ENCODE data around the gene SMARCA5.

SMARCA5 gene

DNA sequence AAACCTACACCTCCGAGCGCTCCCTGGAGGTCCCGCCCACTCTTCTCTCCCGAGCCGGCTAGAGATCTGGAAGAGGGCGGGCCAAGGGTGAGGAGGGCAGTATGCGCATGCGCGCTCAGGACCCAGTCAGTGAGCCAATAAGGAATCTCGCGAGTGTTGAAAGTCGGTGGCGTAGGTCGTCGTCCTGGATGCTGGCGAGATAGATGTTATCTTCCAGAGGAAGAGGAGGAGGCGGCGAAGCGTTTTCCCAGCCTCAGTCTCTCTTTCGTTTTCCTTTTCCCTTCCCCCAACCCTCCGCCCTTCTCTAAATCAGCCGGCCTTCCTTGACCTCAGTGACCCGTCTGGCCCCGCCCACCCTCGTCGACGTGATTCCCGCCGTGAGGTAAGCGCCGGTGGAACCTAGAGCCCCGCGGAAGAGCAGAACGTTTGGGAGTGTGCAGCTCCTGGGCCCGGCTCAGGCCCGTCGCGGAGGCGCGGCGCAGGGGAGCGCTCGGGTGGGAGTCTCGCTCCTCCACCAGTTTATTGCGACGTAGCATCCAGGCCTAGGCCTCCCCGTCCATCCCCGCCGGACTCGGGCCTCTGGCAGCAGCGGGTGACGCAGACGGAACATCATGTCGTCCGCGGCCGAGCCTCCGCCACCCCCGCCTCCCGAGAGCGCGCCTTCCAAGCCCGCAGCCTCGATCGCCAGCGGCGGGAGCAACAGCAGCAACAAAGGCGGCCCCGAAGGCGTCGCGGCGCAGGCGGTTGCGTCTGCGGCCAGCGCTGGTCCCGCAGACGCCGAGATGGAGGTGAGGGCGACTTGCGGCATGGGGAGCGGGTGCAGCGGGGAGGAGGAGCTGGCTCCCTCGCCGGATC lies at the start of gene SMARCA5:
TSS of gene SMARCA5 (plus strand) at position 389 of the 855 bp plus-strand sequence. CDS start at position 612, 223 bp downstream.
- Mint-ChIP-seq H3K4me1 (peaks cover 33% of the 10 kb centered on the region), H3K27ac (peak within 1 kb of the TSS; percentile 100), H3K36me3 (ENCODE audit: low read depth) (peaks cover 24% of the 10 kb centered on the region), H3K9me3 (no peaks in the 10 kb centered on the region), H3K4me3 (peak within 1 kb of the TSS; percentile 98), H3K27me3 (ENCODE audit: low read depth, poor library complexity) (peaks cover 9% of the 10 kb centered on the region)
- TF ChIP-seq, protein P1, sequence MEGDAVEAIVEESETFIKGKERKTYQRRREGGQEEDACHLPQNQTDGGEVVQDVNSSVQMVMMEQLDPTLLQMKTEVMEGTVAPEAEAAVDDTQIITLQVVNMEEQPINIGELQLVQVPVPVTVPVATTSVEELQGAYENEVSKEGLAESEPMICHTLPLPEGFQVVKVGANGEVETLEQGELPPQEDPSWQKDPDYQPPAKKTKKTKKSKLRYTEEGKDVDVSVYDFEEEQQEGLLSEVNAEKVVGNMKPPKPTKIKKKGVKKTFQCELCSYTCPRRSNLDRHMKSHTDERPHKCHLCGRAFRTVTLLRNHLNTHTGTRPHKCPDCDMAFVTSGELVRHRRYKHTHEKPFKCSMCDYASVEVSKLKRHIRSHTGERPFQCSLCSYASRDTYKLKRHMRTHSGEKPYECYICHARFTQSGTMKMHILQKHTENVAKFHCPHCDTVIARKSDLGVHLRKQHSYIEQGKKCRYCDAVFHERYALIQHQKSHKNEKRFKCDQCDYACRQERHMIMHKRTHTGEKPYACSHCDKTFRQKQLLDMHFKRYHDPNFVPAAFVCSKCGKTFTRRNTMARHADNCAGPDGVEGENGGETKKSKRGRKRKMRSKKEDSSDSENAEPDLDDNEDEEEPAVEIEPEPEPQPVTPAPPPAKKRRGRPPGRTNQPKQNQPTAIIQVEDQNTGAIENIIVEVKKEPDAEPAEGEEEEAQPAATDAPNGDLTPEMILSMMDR (IDR thresholded peaks at IDR 0.05), result no peak
- peak; percentile 93 for DNase-seq

DNA sequence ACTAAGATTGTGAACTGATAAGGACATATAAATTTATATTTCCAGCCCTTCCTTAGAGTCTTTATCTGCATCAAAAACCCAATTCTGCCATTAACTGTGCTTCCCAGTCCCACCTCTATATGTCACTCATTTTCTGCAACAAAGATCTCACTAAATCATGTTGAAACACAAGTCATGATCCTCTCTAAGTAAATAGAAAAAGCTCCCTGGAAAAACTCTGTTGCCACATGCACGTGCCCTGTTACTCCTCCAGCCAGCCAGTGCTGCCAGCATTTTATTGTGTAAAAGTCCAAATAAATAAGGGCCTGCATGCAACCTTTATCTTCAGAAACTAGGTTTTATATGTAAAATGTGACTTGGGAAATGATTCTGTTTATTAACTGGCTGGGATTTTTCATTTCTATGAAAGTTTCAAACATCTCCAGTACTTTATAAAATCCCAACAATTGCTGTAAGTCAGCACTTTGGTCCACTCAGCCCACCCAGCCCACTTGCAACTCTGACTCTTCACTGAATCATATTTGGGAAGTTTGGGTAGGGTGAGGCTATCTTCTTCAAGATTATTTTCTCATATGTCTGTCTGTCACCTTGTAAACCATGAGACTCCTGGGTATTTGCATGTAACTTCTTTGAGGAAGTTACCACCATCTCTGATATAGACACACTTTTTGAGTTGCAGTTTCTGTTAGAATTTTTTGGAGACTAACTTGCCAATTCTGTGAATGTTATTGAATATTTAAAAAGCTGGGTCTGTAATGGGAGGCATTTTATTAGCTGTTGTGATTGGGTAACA lies 40.0 kb upstream of the SMARCA5 start:
- Mint-ChIP-seq H3K27ac (no peak overlapping the region), H3K27me3 (ENCODE audit: low read depth, poor library complexity) (peaks cover 3% of the 10 kb centered on the region), H3K9me3 (no peaks in the 10 kb centered on the region), H3K36me3 (ENCODE audit: low read depth) (peaks cover 14% of the 10 kb centered on the region), H3K4me1 (no peaks in the 10 kb centered on the region), H3K4me3 (no peak overlapping the region)
- TF ChIP-seq, protein P1 (IDR thresholded peaks at IDR 0.05), result no peak
- DNase-seq, result no peak

GRCh38 chr4:143477487-143477886 lies 36.0 kb upstream of the SMARCA5 start:
- Mint-ChIP-seq H3K4me3 (no peak overlapping the region), H3K27ac (no peak overlapping the region)

GRCh38 chr4:143481361-143481760 lies 32.1 kb upstream of the SMARCA5 start:
- H3K36me3 Mint-ChIP-seq (ENCODE audit: low read depth), result no peaks in the 10 kb centered on the region
- H3K27ac Mint-ChIP-seq, result no peak overlapping the region
- H3K27me3 Mint-ChIP-seq (ENCODE audit: low read depth, poor library complexity), result peaks cover 3% of the 10 kb centered on the region
- DNase-seq, result no peak
- H3K4me1 Mint-ChIP-seq, result no peaks in the 10 kb centered on the region
- H3K4me3 Mint-ChIP-seq, result no peak overlapping the region
- TF ChIP-seq, protein P1 (IDR thresholded peaks at IDR 0.05), result no peak
- no peaks in the 10 kb centered on the region for H3K9me3 Mint-ChIP-seq

More at GRCh38 chr4:143477487-143477886, 36.0 kb upstream of the SMARCA5 start:
- Mint-ChIP-seq H3K4me1 (no peaks in the 10 kb centered on the region), H3K9me3 (no peaks in the 10 kb centered on the region), H3K36me3 (ENCODE audit: low read depth) (no peaks in the 10 kb centered on the region), H3K27me3 (ENCODE audit: low read depth, poor library complexity) (peaks cover 3% of the 10 kb centered on the region)
- DNase-seq, result no peak
- TF ChIP-seq, protein P1 (IDR thresholded peaks at IDR 0.05), result no peak

GRCh38 chr4:143482840-143483239 lies 30.7 kb upstream of the SMARCA5 start:
- H3K9me3 Mint-ChIP-seq, result no peaks in the 10 kb centered on the region
- peak; percentile 10 for DNase-seq
- no peak overlapping the region for H3K4me3 Mint-ChIP-seq
- TF ChIP-seq, protein P1 (IDR thresholded peaks at IDR 0.05), result peak; percentile 36
- H3K4me1 Mint-ChIP-seq, result no peaks in the 10 kb centered on the region
- H3K36me3 Mint-ChIP-seq (ENCODE audit: low read depth), result no peaks in the 10 kb centered on the region
- H3K27me3 Mint-ChIP-seq (ENCODE audit: low read depth, poor library complexity), result no peaks in the 10 kb centered on the region
- H3K27ac Mint-ChIP-seq, result no peak overlapping the region

Measured in nephron progenitor cell (in vitro differentiated cells).